ENCODE data around the gene ADAM10. TPM values are rescaled to one million over a fixed set of nuclear protein-coding genes. Genes with fewer than 3 reads are reported as not detected.

The ADAM10 gene
- 196 and 270 TPM in 2 replicates for total RNA-seq

GRCh38 chr15:58749532-58750337 lies at the start of gene ADAM10:
ADAM10 (minus strand) TSS chr15:58749707; CDS start chr15:58749534, 173 bp downstream.

GRCh38 chr15:58770857-58771620 lies 21.5 kb upstream of the ADAM10 start, which contains the start of gene MINDY2:
MINDY2 (plus strand) TSS chr15:58771302; CDS start chr15:58771396, 94 bp downstream.

Small RNAs within 50 kb of the gene (small RNA-seq; reads per million reads assigned to genes)
- gene AC091046.1 (not detected), gene RF00012 (not detected)

Other genes starting within 250 kb of the ADAM10 start
- gene MINDY2, start 21.6 kb upstream of the ADAM10 start, total RNA-seq, result 19.1 and 25.1 TPM in 2 replicates
- gene SLTM, start 184.0 kb upstream of the ADAM10 start, total RNA-seq, result 80.9 and 91.0 TPM in 2 replicates
- gene RNF111, start 238.0 kb upstream of the ADAM10 start, total RNA-seq, result 33.2 and 34.4 TPM in 2 replicates